Muscle of back (tissue), 13 donors: ENCODE measurements around the gene KIAA0319L. TPM values are rescaled to one million over a fixed set of nuclear protein-coding genes. Genes with fewer than 3 reads are reported as not detected.
"Not testable (repeated sequence)": the region's sequence is repeated elsewhere in the genome, so short reads cannot be mapped to it uniquely, and the experiment has no call there.

Source experiments
- DNase-seq, 3 donors: peaks; one replicate each; pipeline versions ENCODE4 v3.0.0 to v3.0.0-alpha.2; 2013
- long read RNA-seq, 9 donors: transcript quantifications; one replicate each; lab custom pipeline, GENCODE V29; 2026
- polyA plus RNA-seq, 10 donors: library from polyadenylated mRNA; unstranded; fragments of 120-200 nt; gene quantifications; one replicate each; pipeline ENCODE4 v1.2.1, GENCODE V29; 2013; ENCODE audit not compliant: insufficient read length in 10 of 10

The KIAA0319L gene
- 10 to 100 TPM; 25.8 to 50.7 (median 33.4) TPM for polyA plus RNA-seq
- long read RNA-seq, donor 1, partial matches to known transcripts: 18 of 19 reads
- long read RNA-seq, donor 1, other reads (novel, unspliced or antisense): 0 of 19 reads
- long read RNA-seq, donor 2, partial matches to known transcripts: 0 of 1 reads
- long read RNA-seq, donor 2, other reads (novel, unspliced or antisense): 0 of 1 reads
- long read RNA-seq, donor 3: 0 reads
- long read RNA-seq, donor 4: 0 reads
- long read RNA-seq, donor 5, partial matches to known transcripts: 0 of 2 reads
- long read RNA-seq, donor 5, other reads (novel, unspliced or antisense): 0 of 2 reads
- long read RNA-seq, donor 6, full-length matches to known transcripts: 1 of 1 reads
- long read RNA-seq, donor 6, partial matches to known transcripts: 0 of 1 reads
- long read RNA-seq, donor 6, other reads (novel, unspliced or antisense): 0 of 1 reads
- long read RNA-seq, donor 7, full-length matches to known transcripts: 1 of 8 reads
- long read RNA-seq, donor 7, partial matches to known transcripts: 7 of 8 reads
- long read RNA-seq, donor 7, other reads (novel, unspliced or antisense): 0 of 8 reads
- long read RNA-seq, donor 8: 0 reads
- long read RNA-seq, donor 9: 0 reads

DNA sequence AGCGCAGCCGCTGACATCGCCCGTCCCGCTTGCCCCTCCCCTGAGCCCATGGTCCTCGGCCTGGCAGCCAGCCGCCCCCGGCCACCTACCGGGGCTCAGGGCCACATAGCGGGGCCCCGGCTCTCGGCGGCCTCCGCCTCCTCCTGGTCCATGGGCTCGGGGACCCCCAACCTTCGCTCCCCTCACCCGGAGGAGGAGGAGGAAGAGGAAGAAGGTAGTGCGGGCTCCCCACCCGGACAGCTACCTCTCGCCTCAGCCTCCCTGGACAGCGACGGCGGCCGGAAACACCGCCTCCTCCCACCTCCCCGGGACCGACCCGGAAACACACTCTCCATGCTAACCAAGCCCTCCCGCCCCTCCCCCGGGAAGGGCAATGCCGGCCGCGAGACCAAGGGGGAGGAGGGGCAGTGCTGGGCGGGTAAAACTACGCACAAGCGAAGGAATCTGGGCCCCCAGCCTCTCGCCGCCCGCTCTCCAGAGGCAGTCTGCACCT lies at the start of gene KIAA0319L:
KIAA0319L (minus strand) TSS at position 286 of the 493 bp plus-strand sequence. CDS start 2,912 bp downstream, outside the sequence.
- no peak for DNase-seq

DNA sequence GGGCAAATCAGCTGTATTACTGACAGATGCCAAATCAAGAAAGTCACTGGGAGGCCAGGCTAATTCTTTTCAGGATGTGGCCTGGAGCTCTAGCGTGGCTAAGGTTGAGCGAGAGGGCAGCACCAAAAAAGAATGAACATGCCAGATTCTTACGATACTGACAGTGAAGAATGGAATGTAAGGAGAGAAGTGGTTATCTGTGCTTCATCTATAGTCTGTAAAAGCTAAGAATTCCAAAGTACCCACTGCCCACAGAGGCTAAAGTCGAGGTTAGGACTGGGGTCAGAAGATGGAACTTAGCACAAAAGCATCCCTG lies 48.6 kb upstream of the KIAA0319L start:
- DNase-seq: peak in 1 of 3 donors; percentile 7

DNA sequence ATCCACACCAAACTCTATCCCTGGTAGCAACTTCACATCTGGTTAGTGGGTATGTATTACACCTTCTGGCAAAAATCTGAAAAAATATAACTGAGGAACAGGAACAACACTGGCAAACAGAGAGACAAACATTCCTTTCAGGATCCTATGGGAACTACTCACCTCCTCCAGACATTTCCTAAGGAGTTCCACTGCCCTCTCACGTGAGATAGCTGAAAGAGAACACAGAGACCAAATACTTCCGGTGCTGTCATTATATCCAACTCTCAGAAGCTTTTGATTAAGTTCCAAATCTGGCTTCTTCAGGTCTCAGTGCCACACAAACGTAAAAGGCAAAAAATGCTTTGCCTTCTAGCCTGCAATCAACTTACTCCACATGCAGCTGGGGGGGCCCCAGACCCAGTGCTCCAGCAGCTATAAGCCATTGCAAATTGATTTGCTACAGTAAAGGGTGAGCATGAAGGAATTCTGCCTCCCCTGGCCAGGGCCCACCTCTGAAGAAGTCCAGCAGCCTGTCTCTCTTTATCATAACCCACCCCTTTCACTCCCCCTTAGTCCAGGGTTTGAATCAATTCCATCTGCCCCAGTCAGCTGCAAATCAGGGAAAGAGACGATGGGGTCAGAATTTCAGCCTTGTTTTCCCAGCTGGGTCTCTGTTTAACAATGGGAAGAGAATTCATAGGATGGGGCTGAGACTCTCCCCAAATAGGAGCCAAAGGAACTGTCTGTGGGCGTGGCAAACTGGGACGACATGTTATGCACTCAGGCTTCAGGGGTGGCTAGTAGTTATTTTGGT lies 48.1 kb upstream of the KIAA0319L start:
- DNase-seq: no peak

DNA sequence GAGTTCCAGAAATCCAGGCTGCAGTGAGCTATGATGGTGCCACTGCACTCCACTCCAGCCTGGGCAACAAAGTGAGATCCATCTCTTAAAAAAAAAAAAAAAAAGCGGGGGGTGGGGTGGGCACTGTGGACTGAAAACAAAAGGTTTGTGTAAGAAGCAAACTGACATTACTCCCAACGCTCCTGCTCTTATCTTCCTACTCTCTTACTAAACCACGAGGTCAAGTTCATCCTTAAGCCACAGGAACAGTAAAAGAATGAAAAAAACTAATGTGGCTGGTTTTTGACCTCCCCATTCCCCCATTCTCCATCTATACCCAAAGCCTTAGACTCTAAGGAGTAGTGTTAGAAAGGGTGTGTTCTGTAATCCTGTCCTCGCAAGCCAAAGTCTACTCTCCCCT lies 46.7 kb upstream of the KIAA0319L start:
- no peak for DNase-seq

DNA sequence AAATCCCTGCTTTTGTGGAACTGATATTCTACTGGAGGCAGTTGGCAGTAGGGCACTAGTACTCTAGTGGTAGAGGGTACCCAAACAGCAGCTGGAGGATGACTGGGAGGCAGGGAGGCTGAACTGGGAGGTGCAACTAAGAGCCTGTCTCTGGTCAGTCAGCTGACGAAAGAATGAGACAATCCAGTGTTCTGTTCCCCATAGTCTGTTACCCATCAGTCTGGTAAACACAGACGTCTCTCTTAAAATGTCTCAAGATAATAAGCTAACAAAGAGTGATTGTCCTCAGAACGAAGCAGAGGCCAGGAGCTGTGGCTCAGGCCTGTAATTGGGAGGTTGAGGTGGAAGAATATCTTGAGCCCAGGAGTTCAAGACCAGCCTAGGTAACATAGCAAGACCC lies 46.3 kb upstream of the KIAA0319L start:
- DNase-seq: no peak

DNA sequence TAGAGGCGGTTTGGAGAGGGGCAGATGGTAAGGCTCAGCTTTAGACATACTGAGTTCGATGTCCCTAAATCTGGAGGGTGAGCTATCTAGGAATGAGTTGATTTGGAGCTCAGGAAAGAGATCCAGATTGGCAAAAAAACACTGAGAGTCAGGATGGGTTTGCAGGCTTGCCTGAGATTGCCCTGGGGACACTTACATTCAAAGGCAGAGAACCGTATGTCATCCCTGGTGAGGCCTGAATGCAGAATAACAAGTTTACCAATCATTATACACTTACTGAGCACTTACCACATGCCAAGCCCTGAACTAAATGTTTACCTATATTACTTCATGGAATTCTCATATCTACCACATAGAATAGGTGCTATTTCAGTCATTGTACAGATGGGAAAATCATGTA lies 43.4 kb upstream of the KIAA0319L start:
- no peak for DNase-seq

DNA sequence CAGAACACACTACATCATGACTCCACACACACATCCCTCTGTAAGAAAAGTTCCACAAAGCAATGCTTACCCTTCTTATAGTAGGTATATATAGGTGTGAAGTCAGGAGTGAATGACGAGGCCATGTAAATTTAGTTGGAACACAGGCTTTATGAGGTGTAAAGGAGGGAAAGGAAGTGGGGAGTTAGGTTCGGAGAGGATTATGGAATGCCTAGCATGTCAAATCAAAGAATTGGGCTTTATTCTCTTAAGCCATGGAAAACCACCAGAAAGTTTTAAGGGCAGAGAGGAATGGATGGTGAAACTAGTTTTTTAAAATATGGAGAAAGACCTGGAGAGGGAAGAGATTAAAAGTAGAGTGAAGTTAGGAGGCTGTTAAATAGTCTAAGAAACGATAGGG lies 42.2 kb upstream of the KIAA0319L start:
- DNase-seq: no peak

DNA sequence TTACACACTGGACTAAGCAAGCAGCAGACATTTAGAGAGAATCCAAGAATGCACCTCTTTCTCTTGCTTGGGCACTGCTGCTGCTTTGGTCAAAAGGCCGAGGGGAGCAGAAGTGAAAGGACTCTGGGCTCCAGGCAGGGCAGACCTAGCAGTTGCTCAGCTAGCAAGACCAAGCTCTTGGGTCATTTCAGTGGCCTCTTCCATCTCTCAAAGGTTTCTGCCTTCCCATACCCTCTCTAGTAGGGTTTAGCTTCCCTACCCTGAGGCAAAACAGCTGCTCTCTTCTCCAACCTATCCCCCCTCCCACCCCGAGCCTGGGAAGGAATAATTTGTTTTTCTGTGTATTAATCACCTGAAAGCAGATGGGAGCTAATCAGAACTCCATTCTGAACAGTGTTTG lies 41.7 kb upstream of the KIAA0319L start:
- no peak for DNase-seq

DNA sequence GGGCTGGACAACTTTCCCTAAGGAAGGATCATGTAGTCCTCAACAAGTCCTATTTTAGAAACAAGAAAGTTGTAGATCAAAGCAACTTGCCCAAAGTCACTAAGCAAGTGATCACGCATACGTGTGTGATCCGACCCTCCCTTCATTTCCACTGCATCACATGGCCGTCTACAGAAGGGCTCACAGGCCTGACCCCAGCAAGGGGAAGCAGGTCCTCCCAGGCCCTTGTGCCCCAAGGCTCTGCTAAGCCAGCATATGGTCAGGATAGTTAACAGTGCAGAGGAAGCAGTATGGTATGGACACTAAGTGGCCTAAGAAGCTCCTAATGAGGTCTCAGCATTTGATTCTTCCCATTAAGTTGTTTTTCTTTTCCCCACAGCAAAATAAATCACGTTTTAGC lies 40.7 kb upstream of the KIAA0319L start:
- no peak for DNase-seq

DNA sequence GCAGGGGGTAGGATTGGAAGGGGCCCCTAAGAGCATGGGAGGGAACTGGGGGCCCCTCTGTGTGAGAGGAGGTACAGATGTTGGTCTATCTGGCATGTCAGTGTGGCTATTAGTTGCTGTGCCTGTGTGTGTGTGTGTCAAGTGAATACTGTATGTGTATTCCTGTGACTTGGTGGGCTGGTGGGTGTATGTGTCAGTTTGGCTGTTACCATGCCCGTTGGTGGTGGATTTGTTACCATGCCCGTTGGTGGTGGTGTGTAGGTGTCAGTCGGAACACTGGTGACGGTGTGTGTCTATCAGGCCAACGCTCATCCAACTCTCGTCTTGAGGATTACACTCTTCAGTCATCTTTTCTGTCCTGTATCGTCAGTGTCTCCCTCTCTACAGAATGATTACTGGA lies 38.5 kb upstream of the KIAA0319L start:
- DNase-seq: no peak

DNA sequence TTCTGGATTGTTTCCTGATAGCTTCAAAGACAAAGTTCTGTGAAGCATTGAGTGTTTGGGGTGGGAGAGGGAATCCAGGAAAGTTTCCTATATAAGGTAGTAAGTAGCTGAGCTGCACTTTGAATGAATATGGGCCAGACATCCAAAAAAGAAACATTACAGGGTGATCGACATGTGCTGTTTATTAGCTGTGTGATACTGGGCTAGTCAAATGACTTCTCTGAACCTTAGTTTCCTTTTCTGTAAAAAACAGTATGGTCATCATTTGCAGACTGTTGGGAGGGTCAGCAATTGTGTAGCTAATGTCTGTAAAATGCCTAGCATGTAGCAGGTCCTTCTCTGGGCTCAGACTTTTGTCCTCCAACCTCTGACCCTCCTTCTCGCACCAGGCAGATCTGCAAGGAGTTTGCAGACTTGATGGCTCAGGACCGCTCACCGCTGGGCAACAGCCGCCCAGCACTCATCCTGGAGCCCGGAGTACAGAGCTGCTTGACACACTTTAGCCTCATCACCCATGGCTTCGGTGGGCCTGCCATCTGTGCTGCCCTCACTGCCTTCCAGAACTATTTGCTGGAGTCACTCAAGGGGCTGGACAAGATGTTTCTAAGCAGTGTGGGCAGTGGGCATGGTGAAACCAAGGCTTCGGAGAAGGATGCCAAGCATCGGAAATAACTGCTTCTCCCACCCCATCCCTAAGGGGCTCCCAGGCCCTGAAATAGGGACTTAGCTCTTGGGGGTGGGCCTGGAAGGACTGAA lies 37.0 kb upstream of the KIAA0319L start:
- DNase-seq: no peak

DNA sequence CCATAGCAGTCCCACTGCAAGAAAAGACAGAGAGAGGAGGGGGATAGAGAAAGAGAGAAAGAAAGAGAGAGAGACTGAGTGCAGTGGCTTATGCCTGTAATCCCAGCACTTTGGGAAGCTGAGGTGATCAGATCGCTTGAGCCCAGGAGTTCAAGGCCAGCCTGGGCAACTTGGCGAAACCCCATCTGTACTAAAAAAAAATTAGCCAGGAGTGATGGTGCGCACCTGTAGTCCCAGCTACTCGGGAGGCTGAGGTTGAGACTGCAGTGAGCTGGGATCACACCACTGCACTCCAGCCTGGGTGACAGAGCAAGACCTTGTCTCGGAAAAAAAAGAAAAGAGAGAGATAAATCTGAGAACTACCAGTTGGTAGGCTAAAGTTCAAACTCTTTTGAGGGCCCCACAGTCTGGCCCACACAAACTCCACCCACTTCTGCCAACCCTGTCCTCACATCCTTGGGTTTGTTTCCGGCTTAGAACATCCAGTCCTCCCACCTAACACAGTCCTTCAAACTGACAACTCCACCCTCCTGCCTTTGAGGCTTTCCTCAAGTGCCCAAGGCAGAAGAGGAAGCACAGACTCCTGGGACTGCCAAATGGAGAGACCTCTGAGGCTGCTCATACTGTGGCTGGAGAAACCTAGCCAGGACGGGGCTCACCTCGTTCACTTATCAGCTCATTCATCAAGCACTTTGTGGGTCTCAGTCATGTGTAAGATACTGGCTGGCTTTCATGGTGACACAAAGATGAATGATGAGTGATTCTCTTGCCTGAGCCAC lies 36.0 kb upstream of the KIAA0319L start:
- no peak for DNase-seq

DNA sequence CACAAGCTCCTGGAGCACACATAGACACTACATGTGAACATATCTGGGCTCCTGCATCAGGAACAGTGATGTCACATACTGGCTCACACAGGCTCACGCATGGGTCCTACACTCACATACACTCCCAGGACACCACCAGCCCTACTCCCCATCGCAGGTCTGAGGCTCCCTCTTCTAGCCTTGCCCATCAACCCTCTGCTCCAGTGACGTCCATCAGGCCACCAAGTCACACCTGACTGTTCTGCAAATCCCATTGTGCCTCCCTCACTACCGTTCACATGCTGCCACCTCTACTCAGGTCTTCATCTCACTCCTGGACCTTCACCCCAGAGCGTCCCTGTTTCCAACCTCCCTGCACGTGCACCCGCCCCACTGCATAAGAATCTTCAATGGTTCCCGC lies 34.0 kb upstream of the KIAA0319L start:
- DNase-seq: no peak

DNA sequence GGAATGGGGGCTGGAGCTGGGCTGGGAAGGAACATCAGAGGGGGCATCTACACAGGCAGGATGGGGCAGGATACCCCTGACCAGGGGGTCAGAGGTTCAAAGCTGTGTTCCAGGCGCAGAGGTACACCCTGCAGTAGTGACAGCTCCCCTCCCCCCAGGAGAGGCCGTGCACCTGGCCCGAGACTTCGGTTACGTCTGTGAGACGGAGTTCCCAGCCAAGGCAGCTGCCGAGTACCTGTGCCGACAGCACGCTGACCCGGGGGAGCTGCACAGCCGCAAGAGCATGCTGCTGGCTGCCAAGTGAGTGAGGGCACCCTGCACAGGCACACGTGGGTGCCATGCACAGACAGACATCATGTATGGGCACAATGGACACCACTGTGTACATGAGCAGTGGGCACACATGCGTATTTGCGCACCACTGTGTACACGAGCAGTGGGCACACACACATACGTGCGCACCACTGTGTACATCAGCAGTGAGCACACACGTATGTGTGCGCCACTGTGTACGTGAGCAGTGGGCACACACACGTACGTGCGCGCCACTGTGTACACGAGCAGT lies 33.4 kb upstream of the KIAA0319L start:
- no peak for DNase-seq

DNA sequence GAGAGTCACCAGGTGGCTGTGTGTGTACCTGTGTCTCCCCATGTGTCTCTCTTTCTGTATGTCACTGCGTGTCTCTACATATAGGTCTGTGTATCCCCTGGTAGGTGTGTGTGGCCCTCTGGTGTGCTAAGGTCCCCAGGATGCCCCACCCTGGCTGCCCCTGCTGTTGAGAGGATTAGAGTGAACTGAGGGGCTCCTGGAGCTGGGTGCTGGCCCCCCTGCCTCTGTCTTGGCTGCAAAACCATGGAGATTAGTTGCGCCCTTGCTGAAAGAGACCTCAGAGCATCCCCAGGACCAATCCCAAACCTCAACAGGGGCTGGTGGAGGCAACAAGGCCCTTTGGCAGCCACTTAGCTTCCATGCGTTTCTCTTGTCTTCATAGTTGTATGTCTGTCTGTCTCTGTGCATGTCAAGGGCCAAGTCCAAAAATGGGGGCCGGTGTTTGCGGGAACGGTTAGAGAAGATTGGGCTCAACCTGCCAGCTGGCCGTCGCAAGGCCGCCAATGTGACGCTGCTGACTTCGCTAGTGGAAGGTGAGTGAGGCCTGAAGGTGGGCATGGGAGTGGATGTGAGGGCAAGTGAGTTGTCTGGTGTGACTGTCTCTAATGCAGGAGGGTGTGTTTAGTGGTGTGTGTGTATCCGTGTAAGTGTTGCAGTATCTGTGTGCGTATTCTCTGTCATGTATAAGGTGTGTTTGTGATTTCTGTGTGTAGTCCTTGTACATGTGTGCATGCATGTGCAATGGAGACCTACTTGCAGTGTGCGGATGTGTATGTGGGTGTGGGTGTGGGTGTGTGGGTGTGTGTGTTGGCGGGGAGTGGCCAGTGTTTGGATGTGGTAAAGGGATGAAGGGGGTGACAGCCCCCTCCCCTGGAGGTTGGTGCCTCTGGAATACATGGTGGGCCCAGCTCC lies 32.6 kb upstream of the KIAA0319L start:
- DNase-seq: no peak

DNA sequence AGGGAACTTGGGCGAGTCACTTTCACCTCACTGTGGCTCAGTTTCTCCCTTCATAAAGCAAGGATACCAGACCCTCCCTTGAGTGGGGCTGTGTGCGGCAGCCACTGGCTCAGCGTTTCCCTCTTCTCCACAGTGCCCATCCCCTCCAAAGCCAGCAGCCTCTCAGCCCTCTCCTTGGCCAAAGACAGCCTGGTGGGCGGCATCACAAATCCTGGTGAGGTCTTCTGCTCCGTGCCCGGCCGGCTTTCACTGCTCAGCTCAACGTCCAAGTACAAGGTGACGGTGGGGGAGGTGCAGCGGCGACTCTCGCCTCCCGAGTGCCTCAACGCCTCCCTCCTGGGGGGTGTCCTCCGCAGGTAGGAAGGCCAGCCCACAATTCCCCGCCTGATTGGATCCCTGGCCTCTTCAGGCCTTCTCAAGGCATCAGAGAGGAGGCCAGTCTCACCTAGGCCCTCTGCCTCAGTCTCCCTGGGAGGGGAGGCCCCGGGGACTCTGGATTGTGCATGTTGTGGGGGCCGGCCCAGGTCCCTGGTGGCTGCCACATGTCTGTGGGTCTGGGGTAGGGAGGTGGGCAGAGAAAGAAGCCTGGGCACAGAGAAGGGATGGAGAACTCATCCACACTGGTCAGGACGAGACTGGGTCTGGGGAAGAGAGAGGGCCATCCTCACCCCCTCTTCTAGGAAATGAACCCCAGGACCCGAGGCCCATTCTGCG lies 31.2 kb upstream of the KIAA0319L start:
- no peak for DNase-seq

DNA sequence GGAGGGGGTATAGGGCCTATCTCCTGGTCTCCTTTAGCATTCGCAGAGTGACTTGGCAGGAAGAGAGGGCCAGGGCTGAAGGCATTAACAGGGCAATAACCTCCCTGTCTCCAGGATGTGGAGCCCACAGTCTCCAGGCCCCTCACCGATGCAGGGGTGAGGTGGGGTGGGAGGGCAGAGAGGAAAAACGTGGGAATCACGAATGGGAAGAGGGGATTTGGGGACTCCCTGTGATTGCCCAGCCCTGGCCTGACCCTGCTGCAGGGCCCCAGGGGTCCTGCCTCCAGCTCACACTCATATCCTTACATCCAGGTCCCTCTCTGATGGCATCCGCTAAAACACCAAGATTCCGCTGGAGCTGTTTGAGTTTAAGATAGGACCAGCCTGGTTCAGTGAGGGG lies 30.5 kb upstream of the KIAA0319L start:
- no peak for DNase-seq

DNA sequence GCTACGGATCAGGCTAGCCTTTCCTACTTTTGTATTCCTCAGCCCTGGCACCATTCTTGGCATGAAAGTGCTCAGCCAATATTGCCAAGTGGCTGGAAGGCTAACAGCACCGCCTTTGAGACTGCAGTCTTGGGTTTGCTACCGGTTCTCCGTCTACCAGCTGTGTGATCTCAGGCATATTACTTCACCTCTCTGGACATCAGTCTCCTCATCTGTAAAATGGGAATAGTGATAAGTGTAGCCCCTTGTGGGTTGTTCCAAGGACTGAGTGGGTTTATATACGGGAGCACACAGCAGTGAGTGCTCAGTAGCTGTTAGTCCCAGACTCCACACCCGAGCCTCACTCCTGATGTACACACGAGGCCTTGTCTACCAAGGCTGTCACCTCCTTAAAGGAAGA lies 29.6 kb upstream of the KIAA0319L start:
- no peak for DNase-seq

DNA sequence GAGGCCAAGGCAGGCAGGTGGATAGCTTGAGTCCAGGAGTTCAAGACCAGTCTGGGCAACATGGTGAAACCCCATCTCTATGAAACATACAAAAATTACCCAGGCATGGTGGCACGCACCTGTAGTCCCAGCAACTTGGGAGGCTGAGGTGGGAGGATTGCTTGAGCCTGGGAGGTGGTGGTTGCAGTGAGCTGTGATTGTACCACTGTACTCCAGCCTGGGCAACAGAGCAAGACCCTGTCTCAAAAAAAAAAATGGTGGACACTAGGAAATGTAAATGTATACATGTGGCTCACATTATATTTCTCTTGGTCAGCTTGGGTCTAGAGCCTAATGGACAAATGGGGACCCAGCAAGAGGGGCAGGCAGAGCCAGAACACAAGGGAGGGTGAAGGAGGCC lies 28.6 kb upstream of the KIAA0319L start:
- DNase-seq: not testable (repeated sequence)
